GM19468 (cell line): ENCODE results near the gene B4GALT6.
"Not testable (repeated sequence)": the region's sequence is repeated elsewhere in the genome, so short reads cannot be mapped to it uniquely, and the experiment has no call there.

Experiments used
- ATAC-seq: cut with Tn5 transposase; IDR thresholded peaks from one replicate; pipeline ENCODE4 v1.9.1; 2021; ENCODE audit warnings: mild to moderate bottlenecking, moderate library complexity, moderate number of reproducible peaks; ENCODE audit not compliant: unreplicated experiment; ENCODE audit errors: extremely low read depth

The B4GALT6 gene

DNA sequence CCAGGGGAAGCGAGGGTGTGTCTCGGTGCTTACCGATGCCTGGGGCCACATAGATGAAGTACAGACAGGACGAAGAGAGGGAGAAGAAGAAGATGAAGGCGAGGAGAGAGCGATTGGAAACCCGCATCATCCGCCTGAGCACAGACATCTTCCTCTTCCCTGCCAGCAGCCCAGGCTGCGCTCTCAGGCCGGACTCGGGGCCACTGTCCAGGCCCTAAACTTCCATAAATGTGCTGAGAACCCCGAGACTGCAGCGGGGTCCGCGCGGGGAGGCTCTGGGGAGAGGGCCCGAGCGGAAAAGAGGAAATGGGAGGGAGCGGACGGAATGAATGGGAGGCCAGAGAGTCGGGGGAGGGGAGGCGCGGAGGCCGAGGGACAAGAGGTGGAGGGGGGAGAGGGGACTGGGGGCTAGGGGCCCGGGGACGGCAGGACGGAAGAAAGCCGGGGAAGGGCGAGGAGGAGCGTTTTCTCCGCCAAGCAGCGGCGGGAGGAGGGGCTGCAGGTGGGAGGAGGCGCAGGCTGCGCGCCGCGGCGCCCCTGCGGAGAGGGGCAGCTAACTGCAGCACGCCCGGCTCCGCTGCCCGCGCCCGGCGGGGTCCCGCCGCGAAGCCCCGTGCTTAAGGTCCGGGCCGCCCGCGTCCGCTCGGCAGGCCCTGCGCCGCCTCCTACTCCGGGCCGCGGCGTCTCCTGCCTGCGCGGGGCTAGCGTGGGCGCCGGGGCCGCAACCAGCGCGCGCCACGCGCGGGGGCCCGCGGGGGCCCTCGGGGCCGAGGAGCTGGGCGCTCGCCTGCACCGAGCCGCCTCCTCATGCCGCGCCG is at the start of gene B4GALT6:
TSS of gene B4GALT6 (minus strand) at position 303 of the 818 bp plus-strand sequence. CDS start at position 148, 155 bp downstream.
- ATAC-seq, result peak; percentile 37

- ATAC-seq, result no peak
These were observed 47.2 kb upstream of the B4GALT6 start for GRCh38 chr18:31731628-31732027.

GRCh38 chr18:31729196-31729595 is 44.8 kb upstream of the B4GALT6 start:
- ATAC-seq, result not testable (repeated sequence)

DNA sequence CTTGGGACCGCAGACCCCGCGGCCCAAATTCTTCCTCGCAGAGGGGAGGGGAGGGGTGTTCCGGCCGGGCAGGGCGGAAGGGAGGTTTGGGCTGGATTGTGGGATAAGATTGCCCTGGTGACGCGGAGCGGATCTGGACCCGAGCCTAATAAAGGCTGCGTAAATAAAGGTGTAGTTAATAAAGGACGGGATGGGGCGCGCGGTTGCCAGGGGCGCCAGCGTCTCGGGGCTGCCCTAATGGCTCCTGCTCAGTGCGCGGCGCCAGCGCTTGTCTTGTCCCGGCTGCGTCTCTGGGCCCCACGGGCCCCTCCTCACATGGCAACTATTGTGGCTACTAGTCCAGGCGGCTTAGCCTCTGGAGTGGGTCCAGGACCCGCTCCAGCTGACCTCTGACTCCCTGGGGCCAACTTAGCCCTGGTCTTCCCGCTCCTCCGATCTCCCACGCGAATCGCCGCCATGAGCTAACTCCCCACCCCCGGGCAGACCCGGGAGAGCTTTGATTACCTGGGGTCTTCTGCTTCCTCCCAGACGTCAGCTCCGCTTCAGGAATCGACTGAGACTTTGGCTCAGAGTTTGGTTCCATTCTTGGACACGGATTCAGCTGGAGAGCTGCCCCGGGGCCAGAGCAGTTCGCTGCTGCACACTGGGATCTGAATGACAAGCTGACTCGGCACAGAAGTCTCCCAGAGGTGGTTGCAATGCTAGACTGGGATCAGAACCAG is 39.8 kb upstream of the B4GALT6 start:
- ATAC-seq, result no peak

DNA sequence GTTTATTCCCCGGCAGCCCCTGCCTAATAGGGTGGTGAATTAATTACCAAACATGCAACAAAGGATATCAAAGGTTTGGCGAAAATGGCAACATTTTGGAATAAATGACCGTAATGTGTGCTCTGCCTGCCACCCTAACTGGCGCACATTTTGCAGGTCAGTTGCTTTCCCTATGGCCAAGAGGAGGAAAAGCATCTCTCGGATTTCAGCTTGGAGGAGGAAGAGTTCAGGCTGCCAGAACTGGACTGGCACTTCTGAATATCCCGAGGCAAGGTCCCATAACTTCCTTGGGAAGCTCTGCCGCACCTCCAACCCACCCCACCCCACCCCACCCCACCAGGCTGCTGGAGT is 39.2 kb upstream of the B4GALT6 start:
- no peak for ATAC-seq

GRCh38 chr18:31722369-31722957 is 38.1 kb upstream of the B4GALT6 start:
- ATAC-seq, result peak; percentile 66

GRCh38 chr18:31721601-31722000 is 37.2 kb upstream of the B4GALT6 start:
- no peak for ATAC-seq

- no peak for ATAC-seq
These were observed 36.5 kb upstream of the B4GALT6 start for GRCh38 chr18:31720867-31721266.

DNA sequence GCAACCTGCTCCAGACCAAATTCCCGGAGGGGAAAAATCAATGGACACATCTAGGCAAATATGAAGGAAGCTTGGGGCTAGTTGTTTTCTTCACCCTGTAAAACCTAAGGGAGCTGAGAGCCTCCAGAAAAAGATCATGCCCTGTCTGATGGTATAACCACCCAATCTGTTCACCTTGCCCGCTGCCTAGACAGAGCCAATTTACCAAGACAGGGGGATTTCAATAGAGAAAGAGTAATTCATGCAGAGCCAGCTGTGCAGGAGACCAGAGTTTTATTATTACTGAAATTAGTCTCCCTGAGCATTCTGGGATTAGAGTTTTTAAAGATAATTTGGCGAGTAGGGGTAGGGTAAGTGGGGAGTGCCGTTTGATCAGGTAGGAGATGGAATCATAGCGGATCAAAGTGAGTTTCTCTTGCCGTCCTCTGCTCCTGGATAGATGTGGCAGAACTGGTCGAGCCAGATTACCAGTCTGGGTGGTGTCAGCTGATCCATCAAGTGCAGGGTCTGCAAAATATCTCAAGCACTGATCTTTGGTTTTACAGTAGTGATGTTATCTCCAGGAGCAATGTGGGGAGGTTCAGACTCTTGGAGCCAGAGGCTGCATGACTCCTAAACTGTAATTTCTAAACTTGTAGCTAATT is 35.1 kb upstream of the B4GALT6 start:
- ATAC-seq, result no peak

DNA sequence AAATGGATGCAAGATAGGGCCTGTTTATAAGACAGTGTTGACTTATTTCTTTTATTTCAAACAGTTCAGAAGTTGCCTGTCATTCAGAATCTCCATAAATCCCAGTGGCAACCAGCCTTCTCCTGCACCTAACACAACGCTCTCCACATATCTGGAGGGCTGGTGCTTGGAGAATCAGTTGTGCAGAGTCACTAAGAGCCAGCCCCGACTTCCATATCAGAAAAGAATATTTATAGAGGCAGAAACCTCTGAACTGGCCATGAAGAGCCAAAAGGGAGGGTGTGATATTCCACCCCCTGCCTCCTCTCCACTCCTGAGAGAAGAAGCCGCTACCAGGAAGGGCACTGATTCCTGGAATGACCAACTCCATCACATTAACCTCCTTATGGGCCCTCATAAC is 34.0 kb upstream of the B4GALT6 start:
- no peak for ATAC-seq

- ATAC-seq, result no peak
These were observed 32.0 kb upstream of the B4GALT6 start for GRCh38 chr18:31716362-31716761.

DNA sequence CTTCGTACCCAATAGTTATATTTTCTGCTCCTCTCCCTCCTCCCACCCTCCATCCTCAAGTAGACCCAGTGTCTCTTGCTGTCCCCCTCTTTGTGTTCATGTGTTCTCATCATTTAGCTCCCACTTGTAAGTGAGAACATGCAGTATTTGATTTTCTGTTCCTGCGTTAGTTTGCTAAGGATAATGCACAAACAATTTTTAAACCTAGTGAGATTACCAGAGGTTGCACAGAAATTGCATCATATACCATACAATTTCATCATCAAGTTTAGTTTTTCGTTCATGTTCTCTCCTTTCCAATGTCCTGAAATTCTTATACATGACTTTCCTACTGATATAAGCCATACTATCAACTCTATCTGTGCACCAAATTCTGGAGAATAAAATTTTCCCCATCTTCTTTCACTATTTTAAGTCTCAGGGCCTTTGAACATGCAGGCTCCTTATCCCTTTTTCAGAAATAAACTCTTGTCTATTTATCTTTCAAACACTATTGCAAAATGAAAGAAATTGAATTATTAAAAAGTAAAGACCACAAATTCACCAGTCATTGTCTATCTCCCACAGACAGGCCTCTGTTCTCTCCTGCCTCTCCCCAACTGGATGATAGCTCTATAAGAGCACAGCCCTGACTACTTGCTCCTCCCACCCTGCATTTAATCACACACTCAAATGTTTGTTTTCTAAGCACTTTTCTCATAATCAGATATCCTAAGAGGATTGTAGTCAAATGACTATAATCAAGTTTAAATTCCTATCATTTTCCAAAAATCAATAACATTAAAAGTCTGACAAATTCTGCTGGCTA is 27.2 kb upstream of the B4GALT6 start:
- ATAC-seq, result no peak

- ATAC-seq, result no peak
These were observed 26.4 kb upstream of the B4GALT6 start for GRCh38 chr18:31710826-31711225.

- no peak for ATAC-seq
These were observed 23.4 kb upstream of the B4GALT6 start for GRCh38 chr18:31707815-31708214.

DNA sequence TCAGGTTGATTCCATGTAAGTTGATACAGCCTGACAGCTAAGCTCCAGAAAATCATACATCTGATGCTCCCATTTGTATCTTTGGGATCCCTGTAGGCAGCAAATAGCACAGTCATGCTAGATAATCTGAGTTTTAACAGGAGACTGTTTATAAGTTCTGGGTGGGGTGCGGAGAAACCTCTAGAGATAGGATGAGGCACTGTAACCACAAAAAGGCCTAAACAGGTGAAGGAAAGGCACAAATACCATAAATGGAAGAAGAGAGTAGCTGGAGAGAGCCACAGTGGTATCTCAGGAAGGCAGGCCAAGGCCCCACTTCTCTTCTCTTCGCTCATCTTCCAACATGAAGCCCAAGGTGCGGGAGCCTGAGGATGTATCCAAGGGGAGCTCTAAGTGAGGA is 18.1 kb upstream of the B4GALT6 start:
- no peak for ATAC-seq

DNA sequence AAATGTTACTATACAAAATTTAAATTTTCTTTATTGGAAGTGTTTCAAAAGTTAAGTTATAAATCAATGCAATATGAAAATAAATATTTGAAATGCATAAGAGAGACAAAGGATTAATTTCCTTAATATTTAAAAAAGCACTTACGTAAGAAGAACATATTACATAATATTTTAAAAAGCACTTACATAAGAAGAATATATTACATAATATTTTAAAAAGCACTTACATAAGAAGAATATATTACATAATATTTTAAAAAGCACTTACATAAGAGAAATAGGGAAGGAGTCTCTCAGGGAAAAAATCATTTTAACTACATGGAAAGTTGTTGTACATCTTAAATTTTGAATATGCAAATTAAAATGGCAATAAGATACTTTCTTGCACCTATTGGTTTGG is 17.4 kb upstream of the B4GALT6 start:
- no peak for ATAC-seq

- no peak for ATAC-seq
These were observed 16.6 kb upstream of the B4GALT6 start for GRCh38 chr18:31700990-31701389.

DNA sequence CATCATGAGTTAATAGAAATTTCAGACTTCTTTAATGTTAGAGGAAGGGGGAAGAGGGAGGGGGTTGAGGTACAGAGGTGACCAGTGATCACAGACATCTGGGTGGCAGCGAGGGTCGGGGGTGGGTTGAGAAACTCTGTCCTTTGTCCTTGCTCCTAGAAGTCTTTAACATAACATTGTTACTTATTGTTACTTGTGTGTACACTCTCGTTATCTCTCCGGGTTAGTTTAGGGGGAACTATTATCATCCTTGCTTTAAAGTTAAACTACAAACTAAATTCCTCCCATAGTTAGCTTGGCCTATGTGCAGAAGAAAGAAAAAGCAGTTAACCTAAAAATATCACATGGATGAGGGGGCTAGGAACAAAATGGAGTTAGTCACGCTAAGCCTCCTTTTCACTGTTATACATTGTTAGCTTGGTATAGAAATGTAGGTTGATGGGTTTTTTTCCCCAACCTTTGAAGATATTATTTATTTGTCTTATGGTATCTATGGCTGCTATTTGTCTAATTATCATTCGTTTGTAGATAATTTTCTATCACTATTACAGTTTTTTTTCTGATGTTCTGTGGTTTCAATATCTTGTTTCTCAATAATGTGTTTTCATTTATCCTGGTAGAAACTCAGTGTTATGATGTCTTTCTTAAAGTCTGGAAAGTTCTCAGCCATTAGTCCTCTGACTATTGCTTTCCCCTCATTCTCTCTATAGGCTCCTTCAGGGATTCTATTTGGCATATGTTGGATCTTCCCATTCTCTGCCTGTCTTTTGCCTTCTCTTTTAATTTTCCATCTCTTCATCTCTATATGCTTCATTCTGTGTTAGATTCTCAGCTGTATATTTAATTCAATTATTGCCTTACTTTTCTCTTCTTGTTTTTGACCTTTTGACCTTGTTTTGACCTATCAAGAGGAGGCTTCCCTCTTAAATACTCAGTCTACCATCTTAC is 13.2 kb upstream of the B4GALT6 start:
- no peak for ATAC-seq

DNA sequence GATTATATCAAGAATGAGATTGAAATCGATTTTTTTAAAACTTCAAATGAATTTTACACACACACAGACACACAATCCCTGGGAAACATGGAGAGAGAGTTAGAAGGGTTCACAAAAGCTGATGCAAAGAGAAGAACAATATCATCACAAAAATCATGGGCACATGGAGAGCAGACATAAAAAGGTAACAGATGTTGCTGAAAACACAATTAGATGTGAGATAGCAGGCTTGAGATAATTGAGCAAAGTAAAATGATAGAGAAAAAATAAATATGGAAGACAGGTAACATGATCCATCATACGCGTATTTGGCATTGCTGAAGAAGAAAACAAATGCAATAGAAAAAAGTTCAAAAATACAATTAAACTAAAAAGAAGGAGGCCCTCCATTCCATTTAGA is 11.6 kb upstream of the B4GALT6 start:
- no peak for ATAC-seq
